Thyroid gland (tissue), 4 donors: ENCODE data around the gene MTMR2. TPM values are rescaled to one million over a fixed set of nuclear protein-coding genes. Genes with fewer than 3 reads are reported as not detected.

Source experiments
- DNase-seq, 2 donors: peaks; one replicate each; pipeline ENCODE4 v3.0.0-alpha.2; 2019
- H3K27ac ChIP-seq, 3 donors: fragments of 200-600 bp; sonication (generic); 1 replicate in 2 of 3; 2 replicates in 1 of 3; pipeline ENCODE4 v1.5.1; 2016 to 2019; ENCODE audit warnings: mild to moderate bottlenecking in 1 of 3, moderate library complexity in 1 of 3
- H3K27me3 ChIP-seq: fragments of 200-600 bp; sonication (generic); one replicate; pipeline ENCODE4 v1.5.1; 2019
- H3K36me3 ChIP-seq, 2 donors: fragments of 200-600 bp; sonication (generic); one replicate each; pipeline ENCODE4 v1.5.1; 2016 to 2019
- H3K4me1 ChIP-seq, 2 donors: fragments of 200-600 bp; sonication (generic); one replicate each; pipeline ENCODE4 v1.5.1; 2017 to 2019
- H3K4me3 ChIP-seq, 3 donors: fragments of 200-600 bp; sonication (generic); replicated peaks in 1 of 3; 1 replicate in 2 of 3; 2 replicates in 1 of 3; pipeline ENCODE4 v1.5.1; 2016; ENCODE audit warnings: mild to moderate bottlenecking in 1 of 3
- H3K9me3 ChIP-seq: fragments of 200-600 bp; sonication (generic); one replicate; pipeline ENCODE4 v1.5.1; 2017
- CTCF ChIP-seq, 6 experiments: fragments of 200-600 bp in 3 of 6; fragments of 450-650 bp in 3 of 6; sonication (generic) in 3 of 6; IDR thresholded peaks; one replicate each; pipeline ENCODE4 v1.5.1; 2016 to 2019; ENCODE audit warnings: antibody characterized with exemption in 6 of 6, mild to moderate bottlenecking in 2 of 6, inconsistent platforms in 1 of 6, moderate library complexity in 1 of 6
- POLR2A ChIP-seq, 2 donors: fragments of 450-650 bp; IDR thresholded peaks; one replicate each; pipeline ENCODE4 v1.6.1; 2017; ENCODE audit warnings: antibody characterized with exemption in 2 of 2, mild to moderate bottlenecking in 2 of 2, moderate library complexity in 1 of 2
- WGBS, 2 donors: methylation state at CpG; one replicate each; pipeline ENCODE4 v1.1.5; 2017; 5-methylcytosine and 5-hydroxymethylcytosine counted together
- intact Hi-C: fragments of 100-400 bp; cut with DNase I; formaldehyde crosslinking; loops from one replicate; pipeline ENCODE4 v1.15.1; 2023
- total RNA-seq, 4 donors: library from RNA; depleted of rRNA; stranded (reverse); fragments of >200 nt; gene quantifications; one replicate each; pipeline ENCODE4 v1.2.3, GENCODE V29; 2016

Gene MTMR2
- total RNA-seq, 4 donors from 2014 or later, result 24.1 to 27.5 (median 27.0) TPM

GRCh38 chr11:95961758-95962157 is 37.9 kb upstream of the MTMR2 start:
- no peak overlapping the region for H3K27ac ChIP-seq
- 94 to 97% methylated on average over 1 of the region's 1 CpG for WGBS, 2 donors
- H3K4me3 ChIP-seq, result no peak overlapping the region
- no peaks in the 10 kb centered on the region for H3K9me3 ChIP-seq
- TF ChIP-seq CTCF (IDR thresholded peaks at IDR 0.05), result no peak
- TF ChIP-seq POLR2A (IDR thresholded peaks at IDR 0.05), result no peak
- H3K36me3 ChIP-seq, result no peaks in the 10 kb centered on the region
- H3K27me3 ChIP-seq, result no peaks in the 10 kb centered on the region
- no peaks in the 10 kb centered on the region for H3K4me1 ChIP-seq
- intact Hi-C loops, result no loop called here
- no peak for DNase-seq

GRCh38 chr11:95950905-95951304 is 27.0 kb upstream of the MTMR2 start:
- Histone ChIP-seq H3K4me1 (no peaks in the 10 kb centered on the region), H3K27ac (no peak overlapping the region), H3K4me3 (no peak overlapping the region), H3K36me3 (no peaks in the 10 kb centered on the region), H3K9me3 (no peaks in the 10 kb centered on the region), H3K27me3 (no peaks in the 10 kb centered on the region)
- intact Hi-C loops, result no loop called here
- TF ChIP-seq POLR2A (IDR thresholded peaks at IDR 0.05) (no peak), CTCF (IDR thresholded peaks at IDR 0.05) (no peak)
- DNase-seq, result no peak

- 87 to 99% methylated on average over 3 of the region's 3 CpGs for WGBS, 2 donors
- Histone ChIP-seq H3K4me3 (no peak overlapping the region), H3K27me3 (no peaks in the 10 kb centered on the region), H3K9me3 (no peaks in the 10 kb centered on the region), H3K27ac (no peak overlapping the region), H3K36me3 (no peaks in the 10 kb centered on the region), H3K4me1 (no peaks in the 10 kb centered on the region)
- DNase-seq, result no peak
- no peak for TF ChIP-seq CTCF (IDR thresholded peaks at IDR 0.05)
- TF ChIP-seq POLR2A (IDR thresholded peaks at IDR 0.05), result no peak
- intact Hi-C loops, result no loop called here
Observed at GRCh38 chr11:95948637-95949036, 24.7 kb upstream of the MTMR2 start.

GRCh38 chr11:95944623-95945022 is 20.7 kb upstream of the MTMR2 start:
- Histone ChIP-seq H3K9me3 (no peaks in the 10 kb centered on the region), H3K27ac (no peak overlapping the region), H3K4me3 (no peak overlapping the region), H3K27me3 (no peaks in the 10 kb centered on the region), H3K36me3 (no peaks in the 10 kb centered on the region), H3K4me1 (no peaks in the 10 kb centered on the region)
- DNase-seq, result no peak
- WGBS, 2 donors, result 78 to 94% methylated on average over 4 of the region's 4 CpGs
- intact Hi-C loops, result no loop called here
- TF ChIP-seq POLR2A (IDR thresholded peaks at IDR 0.05), result no peak
- no peak for TF ChIP-seq CTCF (IDR thresholded peaks at IDR 0.05)

- no peak for DNase-seq
- H3K27me3 ChIP-seq, result no peaks in the 10 kb centered on the region
- TF ChIP-seq CTCF (IDR thresholded peaks at IDR 0.05) (no peak), POLR2A (IDR thresholded peaks at IDR 0.05) (no peak)
- no peaks in the 10 kb centered on the region for H3K9me3 ChIP-seq
- no peak overlapping the region for H3K27ac ChIP-seq
- no peaks in the 10 kb centered on the region for H3K36me3 ChIP-seq
- no peaks in the 10 kb centered on the region for H3K4me1 ChIP-seq
- 83 to 88% methylated on average over 1 of the region's 1 CpG for WGBS, 2 donors
- intact Hi-C loops, result no loop called here
- H3K4me3 ChIP-seq, result no peak overlapping the region
Observed at GRCh38 chr11:95943546-95943945, 19.6 kb upstream of the MTMR2 start.
